Panc1 (cell line): ENCODE measurements around the gene MUCL3. TPM values are rescaled to one million over a fixed set of nuclear protein-coding genes. Genes with fewer than 3 reads are reported as not detected.

Experiments used
- ATAC-seq: fragments of 200-7000 bp; cut with Tn5 transposase; 2 replicates; pipeline ENCODE4 v1.9.1; 2020; ENCODE audit warnings: mild to moderate bottlenecking, moderate library complexity
- BruUV-seq: library from RNA; stranded (reverse); fragments of 400-500 nt; replicated peaks from 2 replicates; lab custom pipeline; 2021; lab: Mats Ljungman, UMichigan
- CTCF ChIA-PET: fragments of 300-600 bp; sonication (Branson Sonifier 250); formaldehyde crosslinking; loops from one replicate; lab custom pipeline; 2022; ENCODE audit warnings: antibody characterized with exemption; lab: Charles Lee
- POLR2A ChIA-PET: fragments of 300-600 bp; sonication (Branson Sonifier 250); formaldehyde crosslinking; loops from one replicate; lab custom pipeline; 2022; ENCODE audit warnings: antibody characterized with exemption; lab: Charles Lee
- DNase-seq: peaks from one replicate; pipeline ENCODE4 v3.0.0-alpha.2; 2010; ENCODE audit warnings: low read depth, low spot score
- H3K27ac ChIP-seq: 2 replicates; pipeline ENCODE4 v1.5.1; 2011; ENCODE audit warnings: mild to moderate bottlenecking, low read length, inconsistent platforms
- H3K27me3 ChIP-seq: fragments of 200-500 bp; sonication (Bioruptor generic); 2 replicates; pipeline ENCODE4 v1.6.0; 2014; ENCODE audit warnings: low read length, inconsistent platforms; ENCODE audit not compliant: control insufficient read depth, insufficient read depth
- H3K36me3 ChIP-seq: fragments of 200-500 bp; sonication (Bioruptor generic); 2 replicates; pipeline ENCODE4 v1.5.1; 2014; ENCODE audit warnings: inconsistent platforms, mild to moderate bottlenecking, low read length, moderate library complexity; ENCODE audit not compliant: control insufficient read depth, insufficient read depth
- H3K4me1 ChIP-seq: 2 replicates; pipeline ENCODE4 v1.5.1; 2011; ENCODE audit warnings: inconsistent platforms, mild to moderate bottlenecking, low read length, moderate library complexity; ENCODE audit not compliant: control insufficient read depth, insufficient read depth
- H3K4me3 ChIP-seq, 2 experiments: 2 replicates each; pipeline ENCODE4 v1.5.1; 2011 to 2012; ENCODE audit warnings: low read depth in 2 of 2, low read length in 2 of 2, mild to moderate bottlenecking in 2 of 2, inconsistent platforms in 1 of 2, moderate library complexity in 1 of 2
- H3K9me3 ChIP-seq: fragments of 200-500 bp; sonication (Bioruptor generic); 2 replicates; pipeline ENCODE4 v1.5.1; 2014; ENCODE audit warnings: low read depth, mild to moderate bottlenecking, inconsistent platforms, low read length, moderate library complexity; ENCODE audit not compliant: control insufficient read depth, insufficient read depth
- POLR2AphosphoS5 ChIP-seq: IDR thresholded peaks from 2 replicates; pipeline ENCODE4 v1.6.1; 2012; ENCODE audit warnings: mild to moderate bottlenecking, low read depth, low read length, moderate library complexity
- SIN3A ChIP-seq: IDR thresholded peaks from 2 replicates; pipeline ENCODE4 v1.6.1; 2012; ENCODE audit warnings: low read depth, mild to moderate bottlenecking, low read length, moderate library complexity, borderline replicate concordance; ENCODE audit not compliant: insufficient read depth
- TCF7L2 ChIP-seq: IDR thresholded peaks from 2 replicates; pipeline ENCODE4 v1.6.1; 2011; ENCODE audit warnings: mild to moderate bottlenecking, low read depth, low read length, inconsistent platforms
- in situ Hi-C: cut with HindIII; loops from 2 replicates; pipeline ENCODE4 v1.10.0; 2016; ENCODE audit warnings: low sequenced_read_pairs, low pct_unique_long_range_greater_than_20kb
- intact Hi-C: fragments of 100-400 bp; cut with micrococcal nuclease; formaldehyde crosslinking; loops from one replicate; pipeline ENCODE4 v1.10.0; 2022; ENCODE audit not compliant: unreplicated experiment
- total RNA-seq: library from RNA; stranded (reverse); gene quantifications from one replicate; pipeline ENCODE4 v1.2.1, GENCODE V29; 2021; ENCODE audit not compliant: unreplicated experiment
- TF ChIP-seq, protein P1 (sequence below): fragments of 450-650 bp; IDR thresholded peaks from 2 replicates; pipeline ENCODE4 v1.5.1; 2017; ENCODE audit warnings: mild to moderate bottlenecking
- TF ChIP-seq, protein P2 (sequence below), 2 experiments: IDR thresholded peaks; 2 replicates each; pipeline ENCODE4 v1.6.1; 2011 to 2012; ENCODE audit warnings: low read depth in 2 of 2, control low read depth in 1 of 2, low read length in 1 of 2, mild to moderate bottlenecking in 1 of 2, moderate library complexity in 1 of 2; ENCODE audit not compliant: insufficient read depth in 1 of 2

Gene MUCL3
- total RNA-seq, 1 experiment from 2014 or later, result not detected

DNA sequence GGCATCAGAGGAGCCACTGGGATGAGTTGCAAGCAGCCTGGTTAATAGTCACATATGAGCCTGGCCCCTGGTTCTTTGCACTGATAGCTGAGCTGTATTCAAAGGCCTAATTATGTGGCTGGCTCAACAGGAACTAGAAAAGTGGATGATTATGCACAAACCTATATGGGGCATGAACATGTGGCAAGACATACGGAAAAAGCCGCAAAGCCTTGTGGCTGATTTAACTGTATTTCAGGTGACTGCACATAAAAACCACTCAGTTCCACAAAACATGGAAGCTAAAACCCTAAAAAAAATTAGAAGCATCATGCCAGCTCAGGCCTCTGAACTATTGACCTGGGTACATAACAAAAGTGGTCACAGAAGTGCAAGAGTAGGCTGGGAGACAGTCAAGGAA lies 56.5 kb downstream of the MUCL3 start:
- no peak for DNase-seq
- in situ Hi-C loops, result no loop called here
- H3K27me3 ChIP-seq, result no peaks in the 10 kb centered on the region
- ChIA-PET POLR2A (no interaction called here), CTCF (no interaction called here)
- H3K4me1 ChIP-seq, result no peaks in the 10 kb centered on the region
- H3K4me3 ChIP-seq, result no peak overlapping the region
- BruUV-seq, result no TSS peak
- intact Hi-C loops, result no loop called here
- no peak for ATAC-seq
- no peak overlapping the region for H3K27ac ChIP-seq
- H3K36me3 ChIP-seq, result no peaks in the 10 kb centered on the region
- TF ChIP-seq, protein P1, sequence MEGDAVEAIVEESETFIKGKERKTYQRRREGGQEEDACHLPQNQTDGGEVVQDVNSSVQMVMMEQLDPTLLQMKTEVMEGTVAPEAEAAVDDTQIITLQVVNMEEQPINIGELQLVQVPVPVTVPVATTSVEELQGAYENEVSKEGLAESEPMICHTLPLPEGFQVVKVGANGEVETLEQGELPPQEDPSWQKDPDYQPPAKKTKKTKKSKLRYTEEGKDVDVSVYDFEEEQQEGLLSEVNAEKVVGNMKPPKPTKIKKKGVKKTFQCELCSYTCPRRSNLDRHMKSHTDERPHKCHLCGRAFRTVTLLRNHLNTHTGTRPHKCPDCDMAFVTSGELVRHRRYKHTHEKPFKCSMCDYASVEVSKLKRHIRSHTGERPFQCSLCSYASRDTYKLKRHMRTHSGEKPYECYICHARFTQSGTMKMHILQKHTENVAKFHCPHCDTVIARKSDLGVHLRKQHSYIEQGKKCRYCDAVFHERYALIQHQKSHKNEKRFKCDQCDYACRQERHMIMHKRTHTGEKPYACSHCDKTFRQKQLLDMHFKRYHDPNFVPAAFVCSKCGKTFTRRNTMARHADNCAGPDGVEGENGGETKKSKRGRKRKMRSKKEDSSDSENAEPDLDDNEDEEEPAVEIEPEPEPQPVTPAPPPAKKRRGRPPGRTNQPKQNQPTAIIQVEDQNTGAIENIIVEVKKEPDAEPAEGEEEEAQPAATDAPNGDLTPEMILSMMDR, result no peak
- TF ChIP-seq, protein P2, sequence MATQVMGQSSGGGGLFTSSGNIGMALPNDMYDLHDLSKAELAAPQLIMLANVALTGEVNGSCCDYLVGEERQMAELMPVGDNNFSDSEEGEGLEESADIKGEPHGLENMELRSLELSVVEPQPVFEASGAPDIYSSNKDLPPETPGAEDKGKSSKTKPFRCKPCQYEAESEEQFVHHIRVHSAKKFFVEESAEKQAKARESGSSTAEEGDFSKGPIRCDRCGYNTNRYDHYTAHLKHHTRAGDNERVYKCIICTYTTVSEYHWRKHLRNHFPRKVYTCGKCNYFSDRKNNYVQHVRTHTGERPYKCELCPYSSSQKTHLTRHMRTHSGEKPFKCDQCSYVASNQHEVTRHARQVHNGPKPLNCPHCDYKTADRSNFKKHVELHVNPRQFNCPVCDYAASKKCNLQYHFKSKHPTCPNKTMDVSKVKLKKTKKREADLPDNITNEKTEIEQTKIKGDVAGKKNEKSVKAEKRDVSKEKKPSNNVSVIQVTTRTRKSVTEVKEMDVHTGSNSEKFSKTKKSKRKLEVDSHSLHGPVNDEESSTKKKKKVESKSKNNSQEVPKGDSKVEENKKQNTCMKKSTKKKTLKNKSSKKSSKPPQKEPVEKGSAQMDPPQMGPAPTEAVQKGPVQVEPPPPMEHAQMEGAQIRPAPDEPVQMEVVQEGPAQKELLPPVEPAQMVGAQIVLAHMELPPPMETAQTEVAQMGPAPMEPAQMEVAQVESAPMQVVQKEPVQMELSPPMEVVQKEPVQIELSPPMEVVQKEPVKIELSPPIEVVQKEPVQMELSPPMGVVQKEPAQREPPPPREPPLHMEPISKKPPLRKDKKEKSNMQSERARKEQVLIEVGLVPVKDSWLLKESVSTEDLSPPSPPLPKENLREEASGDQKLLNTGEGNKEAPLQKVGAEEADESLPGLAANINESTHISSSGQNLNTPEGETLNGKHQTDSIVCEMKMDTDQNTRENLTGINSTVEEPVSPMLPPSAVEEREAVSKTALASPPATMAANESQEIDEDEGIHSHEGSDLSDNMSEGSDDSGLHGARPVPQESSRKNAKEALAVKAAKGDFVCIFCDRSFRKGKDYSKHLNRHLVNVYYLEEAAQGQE (IDR thresholded peaks at IDR 0.05; ENCODE audit: insufficient read depth in 1 of 2, low read depth in 2 of 2, low read length in 1 of 2), result no peak
- no peak for TF ChIP-seq TCF7L2
- no peak for TF ChIP-seq POLR2AphosphoS5
- TF ChIP-seq SIN3A, result no peak
- no peaks in the 10 kb centered on the region for H3K9me3 ChIP-seq

DNA sequence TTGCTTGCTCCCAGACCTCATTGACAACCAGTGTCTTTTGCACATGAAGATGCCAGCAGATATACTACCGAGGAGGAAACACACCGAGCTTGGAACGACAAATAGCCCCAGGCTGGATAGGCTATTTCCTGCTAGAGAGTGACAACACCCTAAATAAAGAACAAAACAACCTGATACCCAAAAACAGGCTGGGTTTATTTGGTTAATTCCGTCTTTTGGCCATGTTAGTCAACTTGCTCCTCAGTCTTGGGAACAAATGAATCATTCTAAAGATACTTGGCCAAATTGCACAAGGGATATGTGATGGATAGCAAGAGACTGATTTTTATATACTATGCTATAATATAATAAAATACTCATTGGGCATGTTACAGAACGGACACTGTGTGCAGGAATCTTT lies 58.0 kb downstream of the MUCL3 start:
- CTCF ChIA-PET, result no interaction called here
- intact Hi-C loops, result no loop called here

More for the DNA sequence above, 58.0 kb downstream of the MUCL3 start:
- POLR2A ChIA-PET, result no interaction called here
- in situ Hi-C loops, result no loop called here
- Histone ChIP-seq H3K36me3 (no peaks in the 10 kb centered on the region), H3K27ac (no peak overlapping the region), H3K4me3 (no peak overlapping the region), H3K4me1 (no peaks in the 10 kb centered on the region), H3K9me3 (no peaks in the 10 kb centered on the region), H3K27me3 (no peaks in the 10 kb centered on the region)
- BruUV-seq, result no TSS peak
- no peak for DNase-seq
- TF ChIP-seq SIN3A, result no peak
- TF ChIP-seq, protein P2 (IDR thresholded peaks at IDR 0.05; ENCODE audit: insufficient read depth in 1 of 2, low read depth in 2 of 2, low read length in 1 of 2), result no peak
- TF ChIP-seq TCF7L2, result no peak
- no peak for TF ChIP-seq POLR2AphosphoS5
- TF ChIP-seq, protein P1, result no peak
- no peak for ATAC-seq
